GM19023 (cell line): ENCODE measurements around the gene SIX5.

Experiments used
- ATAC-seq: cut with Tn5 transposase; IDR thresholded peaks from one replicate; pipeline ENCODE4 v1.9.1; 2021; ENCODE audit warnings: mild to moderate bottlenecking, moderate library complexity; ENCODE audit not compliant: unreplicated experiment

The SIX5 gene

GRCh38 chr19:45777395-45777961 lies 8.4 kb upstream of the SIX5 start:
- ATAC-seq, result no peak

GRCh38 chr19:45774765-45775164 lies 5.7 kb upstream of the SIX5 start:
- no peak for ATAC-seq

- ATAC-seq, result no peak
Measured at GRCh38 chr19:45773384-45773783, 4.3 kb upstream of the SIX5 start.

- ATAC-seq, result no peak
Measured at GRCh38 chr19:45772912-45773311, 3.9 kb upstream of the SIX5 start.

GRCh38 chr19:45772130-45772840 lies 3.2 kb upstream of the SIX5 start:
- ATAC-seq, result no peak

GRCh38 chr19:45771311-45771933 lies 2.4 kb upstream of the SIX5 start:
- ATAC-seq, result no peak

GRCh38 chr19:45770192-45771101 lies 1.4 kb upstream of the SIX5 start:
- peak; percentile 51 for ATAC-seq

- ATAC-seq, result no peak
Measured at GRCh38 chr19:45769821-45770191, 754 bp upstream of the SIX5 start.

GRCh38 chr19:45768655-45768983 lies 433 bp downstream of the SIX5 start:
- no peak for ATAC-seq

GRCh38 chr19:45767881-45768654 lies 984 bp downstream of the SIX5 start:
- ATAC-seq, result no peak

- no peak for ATAC-seq
Measured at GRCh38 chr19:45767410-45767880, 1.6 kb downstream of the SIX5 start.

GRCh38 chr19:45766869-45767346 lies 2.1 kb downstream of the SIX5 start:
- no peak for ATAC-seq

- ATAC-seq, result no peak
Measured at GRCh38 chr19:45766296-45766868, 2.7 kb downstream of the SIX5 start.

GRCh38 chr19:45765702-45766295 lies 3.3 kb downstream of the SIX5 start:
- no peak for ATAC-seq

GRCh38 chr19:45764945-45765701 lies 3.9 kb downstream of the SIX5 start:
- ATAC-seq, result no peak

- ATAC-seq, result no peak
Measured at GRCh38 chr19:45764475-45764874, 4.6 kb downstream of the SIX5 start.

- ATAC-seq, result no peak
Measured at GRCh38 chr19:45763691-45764294, 5.3 kb downstream of the SIX5 start.

- no peak for ATAC-seq
Measured at GRCh38 chr19:45762870-45763631, 6.0 kb downstream of the SIX5 start.
